GM23338 (cell line): ENCODE results near the gene FAM98C. TPM values are rescaled to one million over a fixed set of nuclear protein-coding genes. Genes with fewer than 3 reads are reported as not detected.

ENCODE experiments used
- ATAC-seq: fragments of 200-7000 bp; cut with Tn5 transposase; 3 replicates; pipeline ENCODE4 v1.9.1; 2020
- DNase-seq: peaks from one replicate; pipeline ENCODE4 v3.0.0-alpha.2; 2015; ENCODE audit warnings: low spot score
- H2AFZ ChIP-seq: fragments of 200-600 bp; sonication (generic); 2 replicates; pipeline ENCODE4 v1.8.0; 2016; ENCODE audit warnings: antibody characterized with exemption, mild to moderate bottlenecking, moderate library complexity
- H3F3A ChIP-seq: fragments of 200-600 bp; sonication (generic); replicated peaks from 2 replicates; pipeline ENCODE4 v1.8.0; 2017; ENCODE audit warnings: antibody characterized with exemption, mixed run types, low read depth
- H3K27ac ChIP-seq: fragments of 200-600 bp; sonication (generic); 2 replicates; pipeline ENCODE4 v1.6.1; 2016; ENCODE audit warnings: low read depth
- H3K27me3 ChIP-seq: fragments of 200-600 bp; sonication (generic); 2 replicates; pipeline ENCODE4 v1.8.0; 2016; ENCODE audit warnings: mild to moderate bottlenecking, mixed run types, moderate library complexity; ENCODE audit not compliant: insufficient read depth
- H3K36me3 ChIP-seq: fragments of 200-600 bp; sonication (generic); 2 replicates; pipeline ENCODE4 v1.8.0; 2016; ENCODE audit warnings: mild to moderate bottlenecking; ENCODE audit not compliant: insufficient read depth
- H3K4me1 ChIP-seq: fragments of 200-600 bp; sonication (generic); 2 replicates; pipeline ENCODE4 v1.8.0; 2016; ENCODE audit warnings: mild to moderate bottlenecking, moderate library complexity; ENCODE audit not compliant: insufficient read depth
- H3K4me2 ChIP-seq: fragments of 200-600 bp; sonication (generic); 2 replicates; pipeline ENCODE4 v1.7.1; 2017; ENCODE audit warnings: mixed run types
- H3K4me3 ChIP-seq: fragments of 200-600 bp; sonication (generic); 2 replicates; pipeline ENCODE4 v1.6.1; 2016; ENCODE audit warnings: mixed run types
- H3K79me2 ChIP-seq: fragments of 200-600 bp; sonication (generic); replicated peaks from 2 replicates; pipeline ENCODE4 v1.8.0; 2017; ENCODE audit warnings: mild to moderate bottlenecking; ENCODE audit not compliant: insufficient read depth
- H3K9me2 ChIP-seq: fragments of 200-600 bp; sonication (generic); 2 replicates; pipeline ENCODE4 v1.8.0; 2017; ENCODE audit not compliant: insufficient read depth
- H4K20me1 ChIP-seq: fragments of 200-600 bp; sonication (generic); replicated peaks from 2 replicates; pipeline ENCODE4 v1.8.0; 2017; ENCODE audit warnings: mild to moderate bottlenecking; ENCODE audit not compliant: insufficient read depth
- H3K27ac Mint-ChIP-seq: 2 replicates; pipeline ENCODE4 v1.8.0; 2020; ENCODE audit warnings: inconsistent platforms, mild to moderate bottlenecking, moderate library complexity, mixed read lengths
- H3K27me3 Mint-ChIP-seq: 3 replicates; pipeline ENCODE4 v1.8.0; 2022; ENCODE audit warnings: low read depth, mild to moderate bottlenecking, moderate library complexity, mixed read lengths, inconsistent platforms; ENCODE audit not compliant: insufficient read depth, poor library complexity
- H3K36me3 Mint-ChIP-seq: 3 replicates; pipeline ENCODE4 v1.8.0; 2021; ENCODE audit warnings: low read depth, mild to moderate bottlenecking, inconsistent platforms, moderate library complexity, mixed read lengths
- H3K4me1 Mint-ChIP-seq: 3 replicates; pipeline ENCODE4 v1.8.0; 2020; ENCODE audit warnings: mild to moderate bottlenecking, inconsistent platforms, mixed read lengths
- H3K4me3 Mint-ChIP-seq: 3 replicates; pipeline ENCODE4 v1.8.0; 2021; ENCODE audit warnings: moderate library complexity, mild to moderate bottlenecking, inconsistent platforms, mixed read lengths
- H3K9me3 Mint-ChIP-seq: 3 replicates; pipeline ENCODE4 v1.8.0; 2020; ENCODE audit warnings: moderate library complexity, mild to moderate bottlenecking, inconsistent platforms, mixed read lengths
- CREB1 ChIP-seq: fragments of 250-450 bp; sonication (Bioruptor Pico); IDR thresholded peaks from 2 replicates; pipeline ENCODE4 v1.5.0; 2020; ENCODE audit warnings: low read depth, mild to moderate bottlenecking, moderate library complexity
- EZH2 ChIP-seq: fragments of 200-600 bp; sonication (generic); IDR thresholded peaks from one replicate; pipeline ENCODE4 v1.8.0; 2017; ENCODE audit warnings: antibody characterized with exemption, mild to moderate bottlenecking, low read depth; ENCODE audit not compliant: unreplicated experiment
- EZH2phosphoT487 ChIP-seq: fragments of 200-600 bp; sonication (generic); IDR thresholded peaks from one replicate; pipeline ENCODE4 v1.8.1; 2018; ENCODE audit warnings: antibody characterized with exemption; ENCODE audit not compliant: unreplicated experiment
- JUNB ChIP-seq: IDR thresholded peaks from one replicate; pipeline ENCODE4 v1.6.1; 2016; ENCODE audit warnings: antibody characterized with exemption; ENCODE audit not compliant: unreplicated experiment
- STAT1 ChIP-seq: IDR thresholded peaks from one replicate; pipeline ENCODE4 v1.6.1; 2016; ENCODE audit warnings: antibody characterized with exemption; ENCODE audit not compliant: unreplicated experiment
- polyA plus RNA-seq: library from polyadenylated mRNA; unstranded; fragments of >200 nt; fragmentation: Nextera tagmentation; extraction: Ambion mirVana; gene quantifications from 2 replicates; pipeline ENCODE4 v1.2.1, GENCODE V29; 2016
- total RNA-seq: library from RNA; depleted of rRNA; stranded (reverse); fragments of >200 nt; shearing (Covaris generic); gene quantifications from 2 replicates; pipeline ENCODE4 v1.2.3, GENCODE V29; 2014
- TF ChIP-seq, protein P1 (sequence below): IDR thresholded peaks from 2 replicates; pipeline ENCODE4 v1.6.1; 2016; ENCODE audit warnings: antibody characterized with exemption
- TF ChIP-seq, protein P2 (sequence below): fragments of 250-450 bp; sonication (Bioruptor Pico); IDR thresholded peaks from 2 replicates; pipeline ENCODE4 v1.5.0; 2020; ENCODE audit warnings: mild to moderate bottlenecking, moderate library complexity
- TF ChIP-seq, protein P3 (sequence below): IDR thresholded peaks from one replicate; pipeline ENCODE4 v1.6.1; 2018; ENCODE audit warnings: antibody characterized with exemption; ENCODE audit not compliant: unreplicated experiment

Gene FAM98C
- total and polyA plus RNA-seq, 2 experiments from 2014 or later = 4.3 to 7.6 TPM

DNA sequence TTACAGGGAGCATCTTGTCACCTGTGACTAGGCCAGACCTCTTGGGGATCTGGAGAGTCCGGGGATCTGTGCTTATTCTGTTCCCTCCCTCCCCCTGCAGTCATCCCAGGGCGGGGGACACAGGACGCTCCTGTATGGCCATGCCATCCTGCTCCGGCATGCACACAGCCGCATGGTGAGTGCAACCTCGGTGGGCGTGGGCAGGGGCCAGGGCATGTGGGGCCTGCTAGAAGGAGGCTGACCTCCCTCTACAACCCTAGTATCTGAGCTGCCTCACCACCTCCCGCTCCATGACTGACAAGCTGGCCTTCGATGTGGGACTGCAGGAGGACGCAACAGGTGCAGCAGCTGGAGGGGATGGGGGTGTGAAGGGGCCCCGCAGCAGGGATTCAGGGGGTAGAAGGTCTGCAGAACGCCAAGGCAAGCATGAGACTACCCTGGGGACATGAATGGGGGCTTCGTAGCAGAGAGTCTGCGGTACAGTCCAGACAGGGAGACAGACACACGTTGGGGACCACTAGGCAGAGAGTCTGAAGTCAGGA, 40.6 kb downstream of the FAM98C start:
- Mint-ChIP-seq H3K27me3 (peaks cover 7% of the 10 kb centered on the region), H3K36me3 (peaks cover 44% of the 10 kb centered on the region), H3K4me1 (peaks cover 15% of the 10 kb centered on the region), H3K27ac (no peak overlapping the region), H3K9me3 (no peaks in the 10 kb centered on the region; the same call in 2 of the 3 replicates), H3K4me3 (no peak overlapping the region)
- H3K36me3 ChIP-seq = peaks cover 10% of the 10 kb centered on the region; the same call in 1 of the 2 replicates
- ATAC-seq = no peak
- H3K79me2 ChIP-seq = no peaks in the 10 kb centered on the region
- TF ChIP-seq, protein P1, sequence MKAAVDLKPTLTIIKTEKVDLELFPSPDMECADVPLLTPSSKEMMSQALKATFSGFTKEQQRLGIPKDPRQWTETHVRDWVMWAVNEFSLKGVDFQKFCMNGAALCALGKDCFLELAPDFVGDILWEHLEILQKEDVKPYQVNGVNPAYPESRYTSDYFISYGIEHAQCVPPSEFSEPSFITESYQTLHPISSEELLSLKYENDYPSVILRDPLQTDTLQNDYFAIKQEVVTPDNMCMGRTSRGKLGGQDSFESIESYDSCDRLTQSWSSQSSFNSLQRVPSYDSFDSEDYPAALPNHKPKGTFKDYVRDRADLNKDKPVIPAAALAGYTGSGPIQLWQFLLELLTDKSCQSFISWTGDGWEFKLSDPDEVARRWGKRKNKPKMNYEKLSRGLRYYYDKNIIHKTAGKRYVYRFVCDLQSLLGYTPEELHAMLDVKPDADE = no peak
- TF ChIP-seq EZH2phosphoT487 = no peak
- TF ChIP-seq CREB1 (CRISPR knock-in tag) = no peak
- TF ChIP-seq EZH2 = no peak
- TF ChIP-seq, protein P2, sequence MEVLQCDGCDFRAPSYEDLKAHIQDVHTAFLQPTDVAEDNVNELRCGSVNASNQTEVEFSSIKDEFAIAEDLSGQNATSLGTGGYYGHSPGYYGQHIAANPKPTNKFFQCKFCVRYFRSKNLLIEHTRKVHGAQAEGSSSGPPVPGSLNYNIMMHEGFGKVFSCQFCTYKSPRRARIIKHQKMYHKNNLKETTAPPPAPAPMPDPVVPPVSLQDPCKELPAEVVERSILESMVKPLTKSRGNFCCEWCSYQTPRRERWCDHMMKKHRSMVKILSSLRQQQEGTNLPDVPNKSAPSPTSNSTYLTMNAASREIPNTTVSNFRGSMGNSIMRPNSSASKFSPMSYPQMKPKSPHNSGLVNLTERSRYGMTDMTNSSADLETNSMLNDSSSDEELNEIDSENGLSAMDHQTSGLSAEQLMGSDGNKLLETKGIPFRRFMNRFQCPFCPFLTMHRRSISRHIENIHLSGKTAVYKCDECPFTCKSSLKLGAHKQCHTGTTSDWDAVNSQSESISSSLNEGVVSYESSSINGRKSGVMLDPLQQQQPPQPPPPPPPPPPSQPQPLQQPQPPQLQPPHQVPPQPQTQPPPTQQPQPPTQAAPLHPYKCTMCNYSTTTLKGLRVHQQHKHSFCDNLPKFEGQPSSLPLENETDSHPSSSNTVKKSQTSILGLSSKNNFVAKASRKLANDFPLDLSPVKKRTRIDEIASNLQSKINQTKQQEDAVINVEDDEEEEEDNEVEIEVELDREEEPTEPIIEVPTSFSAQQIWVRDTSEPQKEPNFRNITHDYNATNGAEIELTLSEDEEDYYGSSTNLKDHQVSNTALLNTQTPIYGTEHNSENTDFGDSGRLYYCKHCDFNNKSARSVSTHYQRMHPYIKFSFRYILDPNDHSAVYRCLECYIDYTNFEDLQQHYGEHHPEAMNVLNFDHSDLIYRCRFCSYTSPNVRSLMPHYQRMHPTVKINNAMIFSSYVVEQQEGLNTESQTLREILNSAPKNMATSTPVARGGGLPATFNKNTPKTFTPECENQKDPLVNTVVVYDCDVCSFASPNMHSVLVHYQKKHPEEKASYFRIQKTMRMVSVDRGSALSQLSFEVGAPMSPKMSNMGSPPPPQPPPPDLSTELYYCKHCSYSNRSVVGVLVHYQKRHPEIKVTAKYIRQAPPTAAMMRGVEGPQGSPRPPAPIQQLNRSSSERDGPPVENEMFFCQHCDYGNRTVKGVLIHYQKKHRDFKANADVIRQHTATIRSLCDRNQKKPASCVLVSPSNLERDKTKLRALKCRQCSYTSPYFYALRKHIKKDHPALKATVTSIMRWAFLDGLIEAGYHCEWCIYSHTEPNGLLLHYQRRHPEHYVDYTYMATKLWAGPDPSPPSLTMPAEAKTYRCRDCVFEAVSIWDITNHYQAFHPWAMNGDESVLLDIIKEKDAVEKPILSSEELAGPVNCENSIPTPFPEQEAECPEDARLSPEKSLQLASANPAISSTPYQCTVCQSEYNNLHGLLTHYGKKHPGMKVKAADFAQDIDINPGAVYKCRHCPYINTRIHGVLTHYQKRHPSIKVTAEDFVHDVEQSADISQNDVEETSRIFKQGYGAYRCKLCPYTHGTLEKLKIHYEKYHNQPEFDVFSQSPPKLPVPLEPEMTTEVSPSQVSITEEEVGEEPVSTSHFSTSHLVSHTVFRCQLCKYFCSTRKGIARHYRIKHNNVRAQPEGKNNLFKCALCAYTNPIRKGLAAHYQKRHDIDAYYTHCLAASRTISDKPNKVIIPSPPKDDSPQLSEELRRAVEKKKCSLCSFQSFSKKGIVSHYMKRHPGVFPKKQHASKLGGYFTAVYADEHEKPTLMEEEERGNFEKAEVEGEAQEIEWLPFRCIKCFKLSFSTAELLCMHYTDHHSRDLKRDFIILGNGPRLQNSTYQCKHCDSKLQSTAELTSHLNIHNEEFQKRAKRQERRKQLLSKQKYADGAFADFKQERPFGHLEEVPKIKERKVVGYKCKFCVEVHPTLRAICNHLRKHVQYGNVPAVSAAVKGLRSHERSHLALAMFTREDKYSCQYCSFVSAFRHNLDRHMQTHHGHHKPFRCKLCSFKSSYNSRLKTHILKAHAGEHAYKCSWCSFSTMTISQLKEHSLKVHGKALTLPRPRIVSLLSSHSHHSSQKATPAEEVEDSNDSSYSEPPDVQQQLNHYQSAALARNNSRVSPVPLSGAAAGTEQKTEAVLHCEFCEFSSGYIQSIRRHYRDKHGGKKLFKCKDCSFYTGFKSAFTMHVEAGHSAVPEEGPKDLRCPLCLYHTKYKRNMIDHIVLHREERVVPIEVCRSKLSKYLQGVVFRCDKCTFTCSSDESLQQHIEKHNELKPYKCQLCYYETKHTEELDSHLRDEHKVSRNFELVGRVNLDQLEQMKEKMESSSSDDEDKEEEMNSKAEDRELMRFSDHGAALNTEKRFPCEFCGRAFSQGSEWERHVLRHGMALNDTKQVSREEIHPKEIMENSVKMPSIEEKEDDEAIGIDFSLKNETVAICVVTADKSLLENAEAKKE = no peak
- TF ChIP-seq, protein P3, sequence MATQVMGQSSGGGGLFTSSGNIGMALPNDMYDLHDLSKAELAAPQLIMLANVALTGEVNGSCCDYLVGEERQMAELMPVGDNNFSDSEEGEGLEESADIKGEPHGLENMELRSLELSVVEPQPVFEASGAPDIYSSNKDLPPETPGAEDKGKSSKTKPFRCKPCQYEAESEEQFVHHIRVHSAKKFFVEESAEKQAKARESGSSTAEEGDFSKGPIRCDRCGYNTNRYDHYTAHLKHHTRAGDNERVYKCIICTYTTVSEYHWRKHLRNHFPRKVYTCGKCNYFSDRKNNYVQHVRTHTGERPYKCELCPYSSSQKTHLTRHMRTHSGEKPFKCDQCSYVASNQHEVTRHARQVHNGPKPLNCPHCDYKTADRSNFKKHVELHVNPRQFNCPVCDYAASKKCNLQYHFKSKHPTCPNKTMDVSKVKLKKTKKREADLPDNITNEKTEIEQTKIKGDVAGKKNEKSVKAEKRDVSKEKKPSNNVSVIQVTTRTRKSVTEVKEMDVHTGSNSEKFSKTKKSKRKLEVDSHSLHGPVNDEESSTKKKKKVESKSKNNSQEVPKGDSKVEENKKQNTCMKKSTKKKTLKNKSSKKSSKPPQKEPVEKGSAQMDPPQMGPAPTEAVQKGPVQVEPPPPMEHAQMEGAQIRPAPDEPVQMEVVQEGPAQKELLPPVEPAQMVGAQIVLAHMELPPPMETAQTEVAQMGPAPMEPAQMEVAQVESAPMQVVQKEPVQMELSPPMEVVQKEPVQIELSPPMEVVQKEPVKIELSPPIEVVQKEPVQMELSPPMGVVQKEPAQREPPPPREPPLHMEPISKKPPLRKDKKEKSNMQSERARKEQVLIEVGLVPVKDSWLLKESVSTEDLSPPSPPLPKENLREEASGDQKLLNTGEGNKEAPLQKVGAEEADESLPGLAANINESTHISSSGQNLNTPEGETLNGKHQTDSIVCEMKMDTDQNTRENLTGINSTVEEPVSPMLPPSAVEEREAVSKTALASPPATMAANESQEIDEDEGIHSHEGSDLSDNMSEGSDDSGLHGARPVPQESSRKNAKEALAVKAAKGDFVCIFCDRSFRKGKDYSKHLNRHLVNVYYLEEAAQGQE = no peak
- TF ChIP-seq JUNB = no peak
- TF ChIP-seq STAT1 = no peak
- H3K4me2 ChIP-seq = no peak overlapping the region
- 0 out of 2 replicates have a peak, but pooled peaks cover 2% of the 10 kb centered on the region for H3F3A ChIP-seq
- H3K4me1 ChIP-seq = peaks cover 6% of the 10 kb centered on the region; the same call in 1 of the 2 replicates
- no peak overlapping the region for H3K4me3 ChIP-seq
- DNase-seq = no peak
- H3K27me3 ChIP-seq = no peaks in the 10 kb centered on the region
- H3K27ac ChIP-seq = no peak overlapping the region
- no peak overlapping the region for H2AFZ ChIP-seq
- H3K9me2 ChIP-seq = no peaks in the 10 kb centered on the region
- no peaks in the 10 kb centered on the region; the same call in 1 of the 2 replicates for H4K20me1 ChIP-seq
